ENCODE results near the gene QKI.
A peak's percentile ranks its signal among the peaks of the same experiment; 100 is the strongest.

The QKI gene

GRCh38 chr6:163501026-163501425, 86.5 kb downstream of the QKI start:
- ATAC-seq (replicated peaks), result no peak
- Mint-ChIP-seq H3K4me3 (no peak overlapping the region), H3K27me3 (no peaks in the 10 kb centered on the region), H3K9me3 (peaks cover 0 to 10% of the 10 kb centered on the region in 2 donors), H3K4me1 (ENCODE audit: low read depth in 2 of 2) (peaks cover 13 to 21% of the 10 kb centered on the region in 2 donors), H3K36me3 (ENCODE audit: insufficient read depth) (peaks cover 12% of the 10 kb centered on the region), H3K27ac (no peak overlapping the region)
- no peak for DNase-seq

- H3K36me3 Mint-ChIP-seq (ENCODE audit: insufficient read depth), result peaks cover 12% of the 10 kb centered on the region
- ATAC-seq (replicated peaks), result no peak
- H3K27ac Mint-ChIP-seq, result no peak overlapping the region
- H3K27me3 Mint-ChIP-seq, result no peaks in the 10 kb centered on the region
- H3K4me1 Mint-ChIP-seq (ENCODE audit: low read depth in 2 of 2), result peaks cover 10 to 19% of the 10 kb centered on the region in 2 donors
- H3K4me3 Mint-ChIP-seq, result no peak overlapping the region
- peaks cover 0 to 10% of the 10 kb centered on the region in 2 donors for H3K9me3 Mint-ChIP-seq
- DNase-seq, result no peak
These were observed 86.9 kb downstream of the QKI start for GRCh38 chr6:163501439-163501838.

GRCh38 chr6:163504984-163505640, 90.6 kb downstream of the QKI start:
- no peak for ATAC-seq (replicated peaks)
- H3K36me3 Mint-ChIP-seq (ENCODE audit: insufficient read depth), result peaks cover 17% of the 10 kb centered on the region
- H3K4me1 Mint-ChIP-seq (ENCODE audit: low read depth in 2 of 2), result peaks cover 5 to 18% of the 10 kb centered on the region in 2 donors
- DNase-seq, result no peak
- no peak overlapping the region for H3K4me3 Mint-ChIP-seq
- H3K9me3 Mint-ChIP-seq, result peaks cover 4 to 22% of the 10 kb centered on the region in 2 donors
- H3K27ac Mint-ChIP-seq, result no peak overlapping the region
- H3K27me3 Mint-ChIP-seq, result no peaks in the 10 kb centered on the region

GRCh38 chr6:163507965-163508364, 93.4 kb downstream of the QKI start:
- DNase-seq (no peak), ATAC-seq (replicated peaks) (no peak)
- H3K9me3 Mint-ChIP-seq, result peaks cover 4 to 22% of the 10 kb centered on the region in 2 donors
- H3K4me1 Mint-ChIP-seq (ENCODE audit: low read depth in 2 of 2), result peaks cover 7 to 14% of the 10 kb centered on the region in 2 donors
- peaks cover 14% of the 10 kb centered on the region for H3K36me3 Mint-ChIP-seq (ENCODE audit: insufficient read depth)
- no peak overlapping the region for H3K27ac Mint-ChIP-seq
- H3K27me3 Mint-ChIP-seq, result no peaks in the 10 kb centered on the region
- no peak overlapping the region for H3K4me3 Mint-ChIP-seq

- Mint-ChIP-seq H3K27me3 (no peaks in the 10 kb centered on the region), H3K4me1 (ENCODE audit: low read depth in 2 of 2) (peaks cover 9 to 20% of the 10 kb centered on the region in 2 donors), H3K36me3 (ENCODE audit: insufficient read depth) (peaks cover 8% of the 10 kb centered on the region), H3K4me3 (no peak overlapping the region), H3K9me3 (peaks cover 2 to 4% of the 10 kb centered on the region in 2 donors), H3K27ac (peak overlapping the region in 1 of 2 donors; percentile 13)
- DNase-seq, result no peak
- ATAC-seq (replicated peaks), result no peak
These were observed 98.5 kb downstream of the QKI start for GRCh38 chr6:163513003-163513402.

GRCh38 chr6:163513570-163514166, 99.2 kb downstream of the QKI start:
- no peaks in the 10 kb centered on the region for H3K27me3 Mint-ChIP-seq
- H3K4me1 Mint-ChIP-seq (ENCODE audit: low read depth in 2 of 2), result peaks cover 10 to 23% of the 10 kb centered on the region in 2 donors
- H3K4me3 Mint-ChIP-seq, result no peak overlapping the region
- no peaks in the 10 kb centered on the region for H3K9me3 Mint-ChIP-seq
- DNase-seq (no peak), ATAC-seq (replicated peaks) (no peak)
- H3K36me3 Mint-ChIP-seq (ENCODE audit: insufficient read depth), result peaks cover 9% of the 10 kb centered on the region
- H3K27ac Mint-ChIP-seq, result peak overlapping the region in 1 of 2 donors; percentile 13

- no peak for DNase-seq
- no peak for ATAC-seq (replicated peaks)
- Mint-ChIP-seq H3K4me3 (no peak overlapping the region), H3K27me3 (no peaks in the 10 kb centered on the region), H3K27ac (no peak overlapping the region), H3K36me3 (ENCODE audit: insufficient read depth) (peaks cover 5% of the 10 kb centered on the region), H3K9me3 (no peaks in the 10 kb centered on the region), H3K4me1 (ENCODE audit: low read depth in 2 of 2) (peaks cover 16 to 29% of the 10 kb centered on the region in 2 donors)
These were observed 102.4 kb downstream of the QKI start for GRCh38 chr6:163516908-163517307.

GRCh38 chr6:163520956-163521355, 106.4 kb downstream of the QKI start:
- H3K36me3 Mint-ChIP-seq (ENCODE audit: insufficient read depth), result peaks cover 5% of the 10 kb centered on the region
- H3K9me3 Mint-ChIP-seq, result no peaks in the 10 kb centered on the region
- H3K4me3 Mint-ChIP-seq, result no peak overlapping the region
- DNase-seq (no peak), ATAC-seq (replicated peaks) (no peak)
- H3K27ac Mint-ChIP-seq, result no peak overlapping the region
- peaks cover 13 to 21% of the 10 kb centered on the region in 2 donors for H3K4me1 Mint-ChIP-seq (ENCODE audit: low read depth in 2 of 2)
- no peaks in the 10 kb centered on the region for H3K27me3 Mint-ChIP-seq

- H3K9me3 Mint-ChIP-seq, result no peaks in the 10 kb centered on the region
- ATAC-seq (replicated peaks), result no peak
- H3K27me3 Mint-ChIP-seq, result no peaks in the 10 kb centered on the region
- no peak for DNase-seq
- H3K4me1 Mint-ChIP-seq (ENCODE audit: low read depth in 2 of 2), result peaks cover 12 to 22% of the 10 kb centered on the region in 2 donors
- H3K4me3 Mint-ChIP-seq, result no peak overlapping the region
- peaks cover 5% of the 10 kb centered on the region for H3K36me3 Mint-ChIP-seq (ENCODE audit: insufficient read depth)
- no peak overlapping the region for H3K27ac Mint-ChIP-seq
These were observed 107.5 kb downstream of the QKI start for GRCh38 chr6:163522033-163522432.

GRCh38 chr6:163525926-163526325, 111.4 kb downstream of the QKI start:
- no peaks in the 10 kb centered on the region for H3K9me3 Mint-ChIP-seq
- H3K27ac Mint-ChIP-seq, result peak overlapping the region in 1 of 2 donors; percentile 45
- ATAC-seq (replicated peaks), result no peak
- DNase-seq, result no peak
- H3K4me3 Mint-ChIP-seq, result no peak overlapping the region
- H3K27me3 Mint-ChIP-seq, result no peaks in the 10 kb centered on the region
- peaks cover 10 to 35% of the 10 kb centered on the region in 2 donors for H3K4me1 Mint-ChIP-seq (ENCODE audit: low read depth in 2 of 2)
- H3K36me3 Mint-ChIP-seq (ENCODE audit: insufficient read depth), result no peaks in the 10 kb centered on the region

GRCh38 chr6:163526346-163526745, 111.8 kb downstream of the QKI start:
- Mint-ChIP-seq H3K27ac (peak overlapping the region in 1 of 2 donors; percentile 45), H3K9me3 (no peaks in the 10 kb centered on the region), H3K4me1 (ENCODE audit: low read depth in 2 of 2) (peaks cover 13 to 37% of the 10 kb centered on the region in 2 donors), H3K36me3 (ENCODE audit: insufficient read depth) (no peaks in the 10 kb centered on the region), H3K27me3 (no peaks in the 10 kb centered on the region), H3K4me3 (no peak overlapping the region)
- DNase-seq, result no peak
- no peak for ATAC-seq (replicated peaks)

- H3K27ac Mint-ChIP-seq, result no peak overlapping the region
- H3K36me3 Mint-ChIP-seq (ENCODE audit: insufficient read depth), result no peaks in the 10 kb centered on the region
- H3K4me3 Mint-ChIP-seq, result no peak overlapping the region
- no peak for DNase-seq
- H3K27me3 Mint-ChIP-seq, result no peaks in the 10 kb centered on the region
- no peaks in the 10 kb centered on the region for H3K9me3 Mint-ChIP-seq
- no peak for ATAC-seq (replicated peaks)
- peaks cover 13 to 37% of the 10 kb centered on the region in 2 donors for H3K4me1 Mint-ChIP-seq (ENCODE audit: low read depth in 2 of 2)
These were observed 112.8 kb downstream of the QKI start for GRCh38 chr6:163527291-163527690.

GRCh38 chr6:163529605-163530004, 115.1 kb downstream of the QKI start:
- no peaks in the 10 kb centered on the region for H3K36me3 Mint-ChIP-seq (ENCODE audit: insufficient read depth)
- H3K27ac Mint-ChIP-seq, result no peak overlapping the region
- DNase-seq, result no peak
- no peaks in the 10 kb centered on the region for H3K27me3 Mint-ChIP-seq
- H3K4me3 Mint-ChIP-seq, result no peak overlapping the region
- H3K9me3 Mint-ChIP-seq, result no peaks in the 10 kb centered on the region
- no peak for ATAC-seq (replicated peaks)
- peaks cover 13 to 33% of the 10 kb centered on the region in 2 donors for H3K4me1 Mint-ChIP-seq (ENCODE audit: low read depth in 2 of 2)

GRCh38 chr6:163530406-163530805, 115.9 kb downstream of the QKI start:
- Mint-ChIP-seq H3K9me3 (no peaks in the 10 kb centered on the region), H3K4me1 (ENCODE audit: low read depth in 2 of 2) (peaks cover 13 to 33% of the 10 kb centered on the region in 2 donors), H3K36me3 (ENCODE audit: insufficient read depth) (peaks cover 2% of the 10 kb centered on the region), H3K27me3 (no peaks in the 10 kb centered on the region), H3K4me3 (no peak overlapping the region), H3K27ac (no peak overlapping the region)
- no peak for DNase-seq
- ATAC-seq (replicated peaks), result no peak

Data from effector memory CD8-positive, alpha-beta T cell (primary cell).